Body of pancreas (tissue), 4 donors: ENCODE data around the gene ADGRL2.

Experiments used
- CTCF ChIP-seq, 7 experiments: fragments of 450-650 bp in 4 of 7; fragments of 200-600 bp in 3 of 7; sonication (generic) in 3 of 7; IDR thresholded peaks; one replicate each; pipeline ENCODE4 v1.5.1; 2016 to 2019; ENCODE audit warnings: antibody characterized with exemption in 7 of 7
- POLR2A ChIP-seq, 3 donors: fragments of 450-650 bp; IDR thresholded peaks; one replicate each; pipeline ENCODE4 v1.6.1; 2016; ENCODE audit warnings: antibody characterized with exemption in 3 of 3, mild to moderate bottlenecking in 2 of 3

GRCh38 chr1:81834268-81834667 is 33.5 kb downstream of the ADGRL2 start:
- TF ChIP-seq CTCF (IDR thresholded peaks at IDR 0.05) (no peak), POLR2A (IDR thresholded peaks at IDR 0.05) (no peak)
